Activated effector memory CD4-positive, alpha-beta T cell treated with anti-CD3 and anti-CD28 coated beads, Interleukin-2, amount 50 U/mL, for 16 hours (primary cell): ENCODE results near the gene PI3.
"Not testable (repeated sequence)": the region's sequence is repeated elsewhere in the genome, so short reads cannot be mapped to it uniquely, and the experiment has no call there.

Experiments
- DNase-seq: peaks from one replicate; pipeline ENCODE4 v3.0.0-alpha.2; 2020

The PI3 gene, protein sequence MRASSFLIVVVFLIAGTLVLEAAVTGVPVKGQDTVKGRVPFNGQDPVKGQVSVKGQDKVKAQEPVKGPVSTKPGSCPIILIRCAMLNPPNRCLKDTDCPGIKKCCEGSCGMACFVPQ

DNA sequence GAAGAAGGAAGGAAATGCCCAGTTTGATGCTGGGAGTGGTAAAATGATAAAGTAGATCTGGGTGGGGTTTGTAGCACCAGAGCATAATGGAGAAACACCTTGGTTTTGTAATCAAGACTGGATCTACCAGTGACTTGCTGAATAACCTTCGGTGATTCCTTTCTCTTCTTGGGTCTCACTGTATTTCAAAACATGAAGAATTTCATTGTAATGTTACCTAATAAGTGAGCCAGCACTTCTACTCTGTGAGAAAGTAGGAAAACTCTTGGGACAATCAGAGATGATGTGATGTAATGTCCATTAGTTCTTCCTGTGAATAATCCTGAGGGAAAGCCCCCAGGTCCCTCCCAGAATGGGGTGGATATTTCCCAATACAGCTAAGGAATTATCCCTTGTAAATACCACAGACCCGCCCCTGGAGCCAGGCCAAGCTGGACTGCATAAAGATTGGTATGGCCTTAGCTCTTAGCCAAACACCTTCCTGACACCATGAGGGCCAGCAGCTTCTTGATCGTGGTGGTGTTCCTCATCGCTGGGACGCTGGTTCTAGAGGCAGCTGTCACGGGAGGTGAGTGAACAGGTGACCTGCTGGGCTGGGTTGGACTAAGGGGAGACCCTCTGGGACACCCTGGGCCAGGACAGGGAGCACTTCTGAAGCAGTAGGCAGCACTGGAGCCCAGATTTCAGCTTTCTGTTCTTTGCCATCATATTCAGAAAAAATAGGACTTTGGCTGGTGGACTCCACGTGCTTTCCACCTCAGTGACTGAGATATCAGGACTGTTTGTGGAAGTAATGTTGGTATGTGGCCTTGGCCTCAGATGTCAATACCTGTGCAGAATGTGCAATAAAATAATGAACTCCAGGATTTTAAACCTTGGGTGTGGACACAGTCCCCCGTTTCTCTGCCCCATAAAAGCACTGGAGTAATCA is at the start of gene PI3:
PI3 (plus strand) TSS at position 469 of the 931 bp plus-strand sequence; CDS start at position 490, 21 bp downstream.
- DNase-seq: no peak

DNA sequence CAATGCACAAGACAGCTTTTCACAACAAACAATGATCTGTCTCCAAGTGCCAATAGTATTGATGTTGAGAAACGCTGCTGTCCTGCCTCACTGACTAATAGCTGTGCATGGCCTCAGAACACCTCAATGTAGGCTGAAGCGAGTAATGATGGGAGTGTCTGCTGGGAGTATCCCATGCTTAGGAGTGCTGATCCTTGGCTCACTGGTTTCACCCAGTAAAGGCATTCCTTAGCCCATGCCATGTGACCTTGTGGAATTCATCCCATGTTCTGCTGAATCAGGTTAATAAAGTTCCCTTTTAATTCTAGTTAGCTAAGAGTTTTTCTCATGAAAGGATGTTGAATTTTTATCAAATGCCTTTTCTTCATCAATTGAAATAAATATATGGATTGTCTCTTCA is 46.6 kb upstream of the PI3 start:
- DNase-seq: no peak

DNA sequence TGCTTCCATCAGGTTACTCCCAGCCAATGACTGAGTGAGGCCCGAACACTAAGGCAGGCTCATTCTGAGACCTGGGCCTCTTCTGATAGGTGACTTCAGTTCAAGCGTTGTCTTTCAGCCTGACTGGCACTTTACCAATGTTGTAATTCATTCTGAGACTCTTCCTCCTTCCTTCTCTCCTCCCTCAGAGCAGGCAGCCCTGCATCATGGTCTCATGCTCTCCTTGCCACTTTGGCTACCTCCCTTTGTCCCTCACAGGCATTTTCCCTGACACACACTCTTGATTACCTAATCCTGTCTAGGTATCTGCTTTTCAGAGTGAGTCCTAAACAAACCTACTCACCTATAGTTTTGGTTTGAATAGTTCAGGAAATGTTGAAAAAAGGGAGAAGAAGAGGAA is 37.8 kb upstream of the PI3 start:
- DNase-seq: no peak

GRCh38 chr20:45138561-45139300 is 36.0 kb upstream of the PI3 start:
- peak; percentile 82 for DNase-seq

GRCh38 chr20:45139733-45140375 is 34.8 kb upstream of the PI3 start:
- DNase-seq: not testable (repeated sequence)

DNA sequence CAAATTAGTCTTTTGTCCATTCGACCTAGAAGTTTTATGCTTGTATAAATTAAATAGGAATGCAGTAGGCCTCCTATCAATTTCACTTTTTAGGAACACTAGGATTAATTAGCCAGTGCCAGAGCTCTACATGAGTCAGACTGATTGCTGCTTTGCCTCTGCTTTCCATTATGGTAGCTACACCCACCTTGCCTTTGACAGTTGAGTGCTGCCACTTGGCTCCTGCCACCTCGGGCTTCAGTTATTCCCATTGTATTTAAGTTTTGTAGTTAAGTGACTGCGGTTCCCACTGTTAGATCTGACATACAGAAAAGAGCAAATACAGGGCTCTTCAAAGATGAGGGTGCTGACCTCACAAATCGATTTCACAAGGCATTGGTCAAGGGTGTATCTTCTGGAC is 33.9 kb upstream of the PI3 start:
- no peak for DNase-seq

- DNase-seq: no peak
These were observed 25.6 kb upstream of the PI3 start for GRCh38 chr20:45149062-45149461.

GRCh38 chr20:45152405-45152804 is 22.3 kb upstream of the PI3 start:
- DNase-seq: no peak

DNA sequence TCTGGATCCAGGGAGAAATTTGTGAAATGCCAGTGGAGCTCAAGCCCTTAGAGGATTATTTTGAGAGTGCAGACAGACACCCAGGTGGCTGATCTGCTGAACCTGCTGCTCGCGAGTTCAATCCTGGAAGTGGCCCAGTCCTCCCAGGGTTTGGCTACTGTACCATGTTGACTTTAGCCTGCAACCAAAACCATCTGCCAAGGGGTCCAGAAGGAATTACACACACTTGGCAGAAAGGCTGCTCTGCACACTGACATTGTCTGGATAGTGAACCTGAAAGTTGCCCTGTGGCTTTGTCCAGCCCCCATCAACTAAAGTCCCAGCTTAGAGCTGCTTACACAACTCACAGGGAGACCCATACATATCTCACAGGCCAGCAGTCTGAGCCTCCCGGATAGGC is 21.6 kb upstream of the PI3 start:
- no peak for DNase-seq

DNA sequence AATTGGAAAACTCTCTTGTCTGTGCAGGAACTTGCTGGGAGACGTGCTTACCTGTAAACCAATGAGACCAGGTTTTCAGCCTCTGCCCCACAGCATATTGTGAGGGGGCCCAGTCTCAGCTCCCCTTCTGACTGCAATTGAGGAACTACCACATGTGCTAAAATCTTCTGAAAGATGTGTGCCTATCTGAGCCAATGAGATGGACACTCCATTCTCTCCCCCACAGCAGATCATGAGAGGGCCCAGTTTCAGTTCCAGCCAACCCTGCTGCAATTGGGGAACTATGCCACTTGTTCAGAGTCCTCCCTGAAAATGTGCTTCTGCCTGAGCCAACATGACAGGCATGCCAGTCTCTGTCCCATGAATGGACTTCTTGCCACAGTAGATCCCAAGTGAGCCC is 20.9 kb upstream of the PI3 start:
- no peak for DNase-seq

DNA sequence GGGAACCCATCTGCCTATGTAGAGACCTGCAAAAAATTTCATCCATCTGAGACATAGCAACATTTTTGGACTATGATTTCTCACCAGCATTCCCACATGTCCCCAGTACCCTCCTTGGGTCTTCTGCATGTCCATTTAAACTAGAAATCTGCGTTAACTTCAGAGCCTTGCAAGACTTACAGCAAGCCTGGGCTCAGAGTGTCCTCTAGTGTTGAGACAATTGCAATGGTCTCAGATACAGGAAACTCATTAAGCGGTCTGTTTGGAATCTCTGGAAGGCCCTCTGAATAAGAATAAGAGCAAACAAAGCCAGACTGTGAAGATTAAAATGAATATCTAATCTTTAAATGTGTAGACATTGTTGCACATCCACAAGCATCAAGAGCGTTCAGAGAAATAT is 20.5 kb upstream of the PI3 start:
- DNase-seq: no peak

GRCh38 chr20:45154794-45155193 is 19.9 kb upstream of the PI3 start:
- not testable (repeated sequence) for DNase-seq

GRCh38 chr20:45156713-45157112 is 18.0 kb upstream of the PI3 start:
- DNase-seq: no peak

- DNase-seq: no peak
These were observed 16.7 kb upstream of the PI3 start for GRCh38 chr20:45157962-45158361.

GRCh38 chr20:45163083-45163803 is 11.5 kb upstream of the PI3 start:
- no peak for DNase-seq

- no peak for DNase-seq
These were observed 9.8 kb upstream of the PI3 start for GRCh38 chr20:45164906-45165305.

GRCh38 chr20:45173522-45173921 is 1.2 kb upstream of the PI3 start:
- no peak for DNase-seq

DNA sequence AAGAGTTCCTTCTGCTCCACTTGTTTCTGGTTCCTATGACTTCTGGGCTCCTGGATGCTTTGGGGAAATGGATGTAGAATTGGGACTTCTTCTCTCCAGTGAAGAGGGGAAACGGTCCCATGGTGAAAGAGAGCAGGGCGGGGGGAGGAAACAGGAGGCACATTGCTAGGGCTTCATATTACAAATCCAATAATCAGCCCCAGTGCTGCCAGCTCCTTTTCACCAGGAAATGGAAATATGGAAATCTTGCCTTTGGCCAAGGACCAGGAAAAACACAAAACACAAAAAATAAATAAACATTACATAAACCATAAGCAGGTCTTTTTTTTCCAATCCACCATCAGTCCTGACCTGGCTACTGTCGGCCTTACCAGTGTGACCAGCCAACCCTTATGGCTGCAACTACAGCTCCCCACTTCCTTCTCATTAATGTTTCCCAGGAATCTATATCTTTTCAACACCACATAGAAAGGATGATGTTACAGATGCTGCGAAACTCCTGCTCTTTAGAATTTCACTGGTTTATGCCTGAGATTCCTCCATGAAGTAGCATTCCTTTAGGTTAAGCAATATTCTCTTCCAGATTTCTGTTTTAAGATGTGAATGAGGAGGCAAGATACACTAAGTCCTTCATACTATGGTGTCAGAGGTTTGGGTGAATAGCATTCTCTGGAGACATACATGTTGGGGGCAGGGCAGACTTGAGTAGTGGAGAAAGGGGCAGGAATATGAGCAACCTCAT is 2.0 kb downstream of the PI3 start:
- no peak for DNase-seq

DNA sequence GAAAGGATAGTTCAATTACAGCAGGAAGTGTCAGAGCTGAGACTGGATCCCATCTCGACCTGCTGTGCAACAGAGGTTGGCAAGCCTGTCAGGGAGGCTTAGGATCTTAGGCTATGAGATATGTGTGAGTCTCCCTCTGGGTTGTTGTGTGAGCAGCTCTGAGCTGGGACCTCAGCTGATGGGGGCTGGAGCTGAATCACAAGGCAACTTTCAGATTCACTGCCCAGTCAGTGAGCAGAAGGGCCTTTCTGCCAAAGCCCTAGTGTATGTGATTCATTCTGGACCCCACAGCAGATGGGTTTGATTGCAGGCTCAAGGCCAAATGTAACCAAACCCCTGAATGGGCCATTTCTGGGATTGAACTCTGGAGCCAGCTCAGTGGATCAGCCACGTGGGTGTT is 4.5 kb downstream of the PI3 start:
- no peak for DNase-seq

DNA sequence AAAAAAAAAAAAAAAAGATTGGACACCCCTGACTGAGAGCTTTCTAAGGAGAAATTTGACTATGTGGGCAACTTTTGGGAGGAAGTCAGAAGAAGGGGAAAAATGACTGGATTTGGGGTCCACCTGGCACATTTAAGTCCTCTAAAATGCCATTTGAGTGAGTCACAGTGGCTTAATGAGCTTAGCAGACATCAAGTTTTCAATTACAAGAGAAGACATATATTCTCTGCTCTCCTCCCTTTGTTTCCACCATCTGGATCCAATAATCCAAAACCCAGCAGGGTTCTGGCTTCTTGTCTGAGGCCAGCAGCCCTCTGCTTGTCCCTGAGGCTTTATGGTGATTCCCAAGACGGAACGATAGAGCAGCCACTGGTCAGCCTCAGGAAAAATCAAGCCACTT is 6.9 kb downstream of the PI3 start:
- DNase-seq: no peak

DNA sequence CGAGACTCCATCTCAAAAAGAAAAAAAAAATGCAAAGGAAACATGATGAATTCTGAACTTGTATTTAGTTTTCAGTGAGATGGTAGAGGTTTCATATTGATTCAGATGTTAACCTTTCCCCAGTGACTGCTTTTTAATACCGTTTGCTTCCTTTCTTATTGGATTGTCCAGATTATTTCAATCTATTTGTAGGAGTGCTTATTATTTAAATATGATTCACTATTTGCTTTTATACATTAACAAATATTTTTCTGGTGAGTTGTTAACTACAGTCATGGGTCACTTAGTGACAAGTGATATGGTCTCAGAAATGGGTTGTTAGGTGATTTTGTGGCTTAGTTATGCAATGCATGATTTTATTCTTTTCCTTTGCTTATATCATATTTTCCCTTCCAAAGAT is 8.4 kb downstream of the PI3 start:
- no peak for DNase-seq

GRCh38 chr20:45187693-45188092 is 13.0 kb downstream of the PI3 start:
- no peak for DNase-seq
